Colonic mucosa (tissue), 4 donors: Measurements from ENCODE around the gene CDK10. TPM values are rescaled to one million over a fixed set of nuclear protein-coding genes. Genes with fewer than 3 reads are reported as not detected.

Source experiments
- DNase-seq: peaks from one replicate; pipeline ENCODE4 v3.0.0-alpha.2; 2020
- H3K27ac ChIP-seq: fragments of 200-600 bp; one replicate; pipeline ENCODE4 v1.8.0; 2021
- H3K27me3 ChIP-seq: fragments of 200-600 bp; one replicate; pipeline ENCODE4 v1.8.0; 2021
- H3K36me3 ChIP-seq: fragments of 200-600 bp; one replicate; pipeline ENCODE4 v1.8.0; 2021
- H3K4me1 ChIP-seq: fragments of 200-600 bp; one replicate; pipeline ENCODE4 v1.8.0; 2021; ENCODE audit warnings: mild to moderate bottlenecking
- H3K4me3 ChIP-seq: fragments of 200-600 bp; one replicate; pipeline ENCODE4 v1.8.0; 2021
- H3K9ac ChIP-seq, 2 donors: one replicate each; pipeline ENCODE4 v1.7.0; 2013; ENCODE audit warnings: control low read depth in 2 of 2, low read depth in 2 of 2, low read length in 2 of 2
- H3K9me3 ChIP-seq: fragments of 200-600 bp; one replicate; pipeline ENCODE4 v1.8.0; 2021
- intact Hi-C: fragments of 100-400 bp; cut with DNase I; formaldehyde crosslinking; loops from one replicate; pipeline ENCODE4 v1.14.1; 2022
- total RNA-seq, 2 donors: library from RNA; stranded (reverse); fragmentation: NEBNext Ultra II Directional in 1 of 2; extraction: Animal tissue kit (Norgen Biotek cat#: 25700) in 1 of 2; gene quantifications; one replicate each; pipeline ENCODE4 v1.2.1, GENCODE V29; 2021
- TF ChIP-seq, protein P1 (sequence below): fragments of 200-600 bp; IDR thresholded peaks from one replicate; pipeline ENCODE4 v1.8.0; 2022; ENCODE audit warnings: antibody characterized with exemption, mild to moderate bottlenecking
- donor health status: healthy.
- donor health status: DM: no; HTN: no; CAD: no.
- donor health status: DM: no; HTN: no; CAD: no.

Gene CDK10
- total RNA-seq, 2 donors from 2014 or later: 72.2 to 136 TPM

DNA sequence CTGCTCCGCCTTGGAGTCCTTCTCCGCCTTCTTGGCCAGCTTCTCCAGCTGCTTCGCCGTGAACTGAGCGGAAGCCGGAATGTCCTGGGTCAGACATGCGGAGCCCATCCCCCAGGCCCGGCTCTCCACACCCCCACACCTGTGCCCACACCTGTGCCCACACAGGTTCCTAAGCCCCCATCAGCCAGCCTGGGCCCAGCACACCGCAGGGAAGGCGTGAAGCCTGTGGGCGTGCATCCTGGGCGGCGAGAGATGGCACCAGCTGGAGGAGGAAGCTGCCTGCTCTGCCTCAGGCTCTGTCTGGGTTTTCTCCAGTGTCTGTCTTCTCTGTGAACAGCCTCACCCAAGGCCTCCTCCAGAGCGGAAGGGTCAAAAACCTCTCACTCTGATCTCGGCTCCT lies 34.9 kb upstream of the CDK10 start:
- intact Hi-C loops: no loop called here
- Histone ChIP-seq H3K4me3 (no peak overlapping the region), H3K9ac (no peak overlapping the region), H3K36me3 (no peaks in the 10 kb centered on the region), H3K27ac (no peak overlapping the region), H3K27me3 (no peaks in the 10 kb centered on the region), H3K9me3 (no peaks in the 10 kb centered on the region), H3K4me1 (peaks cover 5% of the 10 kb centered on the region)
- DNase-seq: no peak
- TF ChIP-seq, protein P1, sequence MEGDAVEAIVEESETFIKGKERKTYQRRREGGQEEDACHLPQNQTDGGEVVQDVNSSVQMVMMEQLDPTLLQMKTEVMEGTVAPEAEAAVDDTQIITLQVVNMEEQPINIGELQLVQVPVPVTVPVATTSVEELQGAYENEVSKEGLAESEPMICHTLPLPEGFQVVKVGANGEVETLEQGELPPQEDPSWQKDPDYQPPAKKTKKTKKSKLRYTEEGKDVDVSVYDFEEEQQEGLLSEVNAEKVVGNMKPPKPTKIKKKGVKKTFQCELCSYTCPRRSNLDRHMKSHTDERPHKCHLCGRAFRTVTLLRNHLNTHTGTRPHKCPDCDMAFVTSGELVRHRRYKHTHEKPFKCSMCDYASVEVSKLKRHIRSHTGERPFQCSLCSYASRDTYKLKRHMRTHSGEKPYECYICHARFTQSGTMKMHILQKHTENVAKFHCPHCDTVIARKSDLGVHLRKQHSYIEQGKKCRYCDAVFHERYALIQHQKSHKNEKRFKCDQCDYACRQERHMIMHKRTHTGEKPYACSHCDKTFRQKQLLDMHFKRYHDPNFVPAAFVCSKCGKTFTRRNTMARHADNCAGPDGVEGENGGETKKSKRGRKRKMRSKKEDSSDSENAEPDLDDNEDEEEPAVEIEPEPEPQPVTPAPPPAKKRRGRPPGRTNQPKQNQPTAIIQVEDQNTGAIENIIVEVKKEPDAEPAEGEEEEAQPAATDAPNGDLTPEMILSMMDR: no peak

DNA sequence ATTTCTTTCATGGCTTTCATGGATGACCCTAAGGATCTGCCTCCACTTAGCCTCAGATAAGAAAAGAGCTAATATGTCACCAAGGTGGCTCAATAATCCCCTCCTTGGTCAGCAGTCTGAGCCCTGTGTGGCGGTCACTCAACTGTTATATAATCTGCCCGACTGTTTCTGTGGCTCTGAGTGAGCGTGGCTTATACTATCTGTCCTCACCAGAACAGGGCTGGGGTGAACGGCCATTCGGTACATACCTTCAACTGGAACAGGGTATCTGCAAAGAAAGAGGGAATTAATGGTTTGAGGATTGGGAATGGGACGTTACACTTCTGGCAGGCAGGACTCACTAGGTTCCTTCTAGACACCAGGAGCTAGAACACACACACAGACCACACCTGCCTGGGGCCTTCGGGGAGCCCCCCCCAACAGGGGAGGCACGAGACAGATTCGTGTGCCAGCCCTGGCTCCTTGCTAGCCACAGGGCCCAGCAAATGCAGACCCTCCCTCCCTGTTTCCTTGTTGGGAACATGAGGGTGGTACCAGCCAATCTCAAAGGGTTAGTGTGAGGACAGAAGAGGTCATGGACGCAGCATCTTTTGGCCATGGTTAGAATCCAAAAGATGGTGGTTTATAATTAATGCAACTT lies 32.7 kb upstream of the CDK10 start:
- Histone ChIP-seq H3K9me3 (no peaks in the 10 kb centered on the region), H3K27ac (no peak overlapping the region), H3K27me3 (no peaks in the 10 kb centered on the region), H3K4me1 (peaks cover 7% of the 10 kb centered on the region), H3K36me3 (no peaks in the 10 kb centered on the region), H3K4me3 (no peak overlapping the region), H3K9ac (no peak overlapping the region)
- TF ChIP-seq, protein P1: no peak
- DNase-seq: no peak
- intact Hi-C loops: no loop called here

DNA sequence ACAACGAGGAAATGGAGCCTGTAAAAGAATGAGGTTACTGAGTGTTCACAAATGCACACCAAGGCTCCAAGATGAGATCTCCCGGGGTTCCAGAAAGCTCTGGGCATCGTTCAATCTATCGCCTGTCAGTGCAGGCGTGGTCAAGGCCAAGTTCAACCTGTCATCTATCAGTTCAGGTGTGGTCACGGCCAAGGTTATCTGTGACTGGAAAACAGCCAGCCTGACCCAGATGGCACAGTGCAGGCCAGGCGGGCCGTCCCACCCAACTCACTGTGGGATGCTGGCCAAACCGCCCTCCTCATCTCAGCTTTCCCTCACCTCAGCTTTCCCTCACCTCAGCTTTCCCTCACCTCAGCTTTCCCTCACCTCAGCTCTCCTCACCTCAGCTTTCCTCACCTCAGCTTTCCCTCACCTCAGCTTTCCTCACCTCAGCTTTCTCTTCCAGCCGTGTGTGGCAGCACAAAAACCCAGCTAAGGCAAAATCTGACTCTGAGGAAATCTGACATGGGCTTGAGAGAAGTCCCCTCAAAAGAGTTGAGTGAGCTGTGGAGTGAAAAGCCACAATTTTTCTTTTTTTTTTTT lies 31.3 kb upstream of the CDK10 start:
- Histone ChIP-seq H3K9me3 (no peaks in the 10 kb centered on the region), H3K4me1 (peaks cover 7% of the 10 kb centered on the region), H3K27ac (no peak overlapping the region), H3K27me3 (no peaks in the 10 kb centered on the region), H3K9ac (peak overlapping the region in 1 of 2 donors; percentile 12), H3K36me3 (no peaks in the 10 kb centered on the region), H3K4me3 (no peak overlapping the region)
- TF ChIP-seq, protein P1: no peak
- peak; percentile 40 for DNase-seq
- intact Hi-C loops: no loop called here

DNA sequence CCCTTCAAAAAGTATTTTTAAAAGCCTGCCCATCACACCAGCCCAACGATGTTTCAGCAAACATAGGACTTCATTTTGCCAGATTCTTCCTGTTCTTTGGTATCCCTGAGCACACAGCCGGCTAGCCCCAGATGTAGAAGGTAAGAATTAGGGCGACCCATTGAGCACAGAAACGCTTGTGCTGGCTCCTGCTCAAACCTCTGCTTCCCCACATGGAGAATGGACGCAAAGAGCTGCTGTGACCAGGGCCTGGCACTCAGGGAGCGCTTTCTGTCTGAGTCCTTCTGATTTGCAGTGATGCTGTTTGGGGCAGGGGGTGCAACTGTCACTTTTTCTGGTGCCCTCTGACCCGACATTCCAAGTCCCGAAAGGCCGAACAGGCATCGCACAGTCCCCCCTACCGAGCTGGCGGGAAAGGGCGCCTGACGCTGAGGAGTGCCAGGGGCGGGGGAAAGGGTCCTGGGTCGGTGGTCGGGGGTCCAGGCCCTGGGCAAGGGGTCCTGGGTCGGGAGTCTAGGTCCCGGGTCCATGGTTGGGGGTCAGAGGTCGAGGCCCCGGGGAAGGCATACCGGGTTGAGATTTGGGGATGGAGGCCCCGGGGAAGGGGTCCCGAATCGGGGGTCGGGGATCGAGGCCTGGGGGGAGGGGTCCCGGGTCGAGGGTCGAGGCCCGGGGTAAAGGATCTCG lies 29.9 kb upstream of the CDK10 start:
- DNase-seq: no peak
- Histone ChIP-seq H3K27me3 (no peaks in the 10 kb centered on the region), H3K9me3 (no peaks in the 10 kb centered on the region), H3K36me3 (no peaks in the 10 kb centered on the region), H3K27ac (no peak overlapping the region), H3K4me1 (peaks cover 7% of the 10 kb centered on the region), H3K9ac (peak overlapping the region; percentile 89 to 94), H3K4me3 (peak overlapping the region; percentile 99)
- intact Hi-C loops: no loop called here
- TF ChIP-seq, protein P1: no peak

GRCh38 chr16:89657442-89658220 lies 28.9 kb upstream of the CDK10 start, which contains the start of the genes CHMP1A and SPATA33:
TSS of gene CHMP1A (minus strand) at chr16:89657708. CDS start at chr16:89657588, 120 bp downstream.
TSS of gene SPATA33 (plus strand) at chr16:89657836. CDS start at chr16:89657912, 76 bp downstream.
- DNase-seq: peak; percentile 90
- Histone ChIP-seq H3K9me3 (no peaks in the 10 kb centered on the region), H3K27ac (peak within 1 kb of the TSS; percentile 75), H3K4me3 (peak within 1 kb of the TSS; percentile 99), H3K9ac (peak within 1 kb of the TSS; percentile 89 to 94), H3K36me3 (no peaks in the 10 kb centered on the region), H3K4me1 (peaks cover 7% of the 10 kb centered on the region), H3K27me3 (no peaks in the 10 kb centered on the region)
- intact Hi-C loops: no loop called here
- TF ChIP-seq, protein P1: no peak
